LNCaP clone FGC (cell line): ENCODE results near the gene PRX.

Experiments
- DNase-seq: peaks from one replicate; pipeline ENCODE4 v3.0.0-alpha.2; 2011; ENCODE audit warnings: low read depth
- H3K4me3 ChIP-seq: 2 replicates; pipeline ENCODE4 v1.5.1; 2011; ENCODE audit warnings: mild to moderate bottlenecking, low read depth, low read length, control low read depth
- CTCF ChIP-seq: IDR thresholded peaks from 2 replicates; pipeline ENCODE4 v1.5.1; 2012; ENCODE audit warnings: mild to moderate bottlenecking; ENCODE audit not compliant: control insufficient read depth, insufficient read depth; ENCODE audit errors: extremely low read depth

The PRX gene

GRCh38 chr19:40398417-40399131 lies 14.6 kb downstream of the PRX start:
- TF ChIP-seq CTCF = no peak
- no peak overlapping the region for H3K4me3 ChIP-seq
- no peak for DNase-seq

GRCh38 chr19:40397568-40397906 lies 15.6 kb downstream of the PRX start:
- no peak for TF ChIP-seq CTCF
- no peak for DNase-seq
- H3K4me3 ChIP-seq = no peak overlapping the region

- no peak overlapping the region for H3K4me3 ChIP-seq
- no peak for TF ChIP-seq CTCF
- DNase-seq = no peak
These were observed 16.2 kb downstream of the PRX start for GRCh38 chr19:40396886-40397567.

GRCh38 chr19:40395956-40396355 lies 17.2 kb downstream of the PRX start:
- no peak overlapping the region for H3K4me3 ChIP-seq
- no peak for TF ChIP-seq CTCF
- DNase-seq = no peak

- no peak for DNase-seq
- TF ChIP-seq CTCF = no peak
- no peak overlapping the region for H3K4me3 ChIP-seq
These were observed 18.4 kb downstream of the PRX start for GRCh38 chr19:40394816-40395210.

- TF ChIP-seq CTCF = no peak
- DNase-seq = no peak
These were observed 19.0 kb downstream of the PRX start for GRCh38 chr19:40393894-40394815.

More at GRCh38 chr19:40393894-40394815, 19.0 kb downstream of the PRX start:
- H3K4me3 ChIP-seq = no peak overlapping the region
